ENCODE measurements around the gene TGFB2.

Gene TGFB2

GRCh38 chr1:218380125-218380977 lies 35.2 kb downstream of the TGFB2 start:
- H3K4me3 Mint-ChIP-seq = no peak overlapping the region
- DNase-seq = no peak

GRCh38 chr1:218382261-218382660 lies 37.1 kb downstream of the TGFB2 start:
- Mint-ChIP-seq H3K27me3 (ENCODE audit: low read depth, poor library complexity) (no peaks in the 10 kb centered on the region), H3K36me3 (ENCODE audit: low read depth) (peaks cover 5% of the 10 kb centered on the region), H3K9me3 (peaks cover 3% of the 10 kb centered on the region), H3K4me1 (peaks cover 10% of the 10 kb centered on the region), H3K27ac (no peak overlapping the region), H3K4me3 (no peak overlapping the region)
- no peak for DNase-seq
- no peak for TF ChIP-seq CTCF (IDR thresholded peaks at IDR 0.05)

More at GRCh38 chr1:218380125-218380977, 35.2 kb downstream of the TGFB2 start:
- no peak overlapping the region for H3K27ac Mint-ChIP-seq
- peaks cover 25% of the 10 kb centered on the region for H3K4me1 Mint-ChIP-seq
- no peaks in the 10 kb centered on the region for H3K27me3 Mint-ChIP-seq (ENCODE audit: low read depth, poor library complexity)
- peaks cover 3% of the 10 kb centered on the region for H3K9me3 Mint-ChIP-seq
- no peak for TF ChIP-seq CTCF (IDR thresholded peaks at IDR 0.05)
- H3K36me3 Mint-ChIP-seq (ENCODE audit: low read depth) = peaks cover 5% of the 10 kb centered on the region

- peaks cover 5% of the 10 kb centered on the region for H3K36me3 Mint-ChIP-seq (ENCODE audit: low read depth)
Measured at GRCh38 chr1:218383051-218383450, 37.9 kb downstream of the TGFB2 start.

GRCh38 chr1:218383681-218384080 lies 38.5 kb downstream of the TGFB2 start:
- Mint-ChIP-seq H3K27me3 (ENCODE audit: low read depth, poor library complexity) (no peaks in the 10 kb centered on the region), H3K9me3 (peaks cover 3% of the 10 kb centered on the region), H3K36me3 (ENCODE audit: low read depth) (peaks cover 5% of the 10 kb centered on the region), H3K4me3 (no peak overlapping the region), H3K4me1 (peaks cover 5% of the 10 kb centered on the region), H3K27ac (no peak overlapping the region)
- TF ChIP-seq CTCF (IDR thresholded peaks at IDR 0.05) = no peak
- no peak for DNase-seq

More at GRCh38 chr1:218383051-218383450, 37.9 kb downstream of the TGFB2 start:
- Mint-ChIP-seq H3K4me3 (no peak overlapping the region), H3K4me1 (peaks cover 5% of the 10 kb centered on the region), H3K27me3 (ENCODE audit: low read depth, poor library complexity) (no peaks in the 10 kb centered on the region), H3K9me3 (peaks cover 3% of the 10 kb centered on the region), H3K27ac (no peak overlapping the region)
- no peak for DNase-seq
- TF ChIP-seq CTCF (IDR thresholded peaks at IDR 0.05) = no peak

- Mint-ChIP-seq H3K27me3 (ENCODE audit: low read depth, poor library complexity) (no peaks in the 10 kb centered on the region), H3K27ac (no peak overlapping the region), H3K36me3 (ENCODE audit: low read depth) (peaks cover under 1% of the 10 kb centered on the region), H3K4me3 (no peak overlapping the region), H3K4me1 (peaks cover 5% of the 10 kb centered on the region), H3K9me3 (no peaks in the 10 kb centered on the region)
- no peak for TF ChIP-seq CTCF (IDR thresholded peaks at IDR 0.05)
- no peak for DNase-seq
Measured at GRCh38 chr1:218384581-218384993, 39.5 kb downstream of the TGFB2 start.

- no peak for DNase-seq
- Mint-ChIP-seq H3K4me1 (peaks cover 9% of the 10 kb centered on the region), H3K9me3 (peaks cover 4% of the 10 kb centered on the region), H3K36me3 (ENCODE audit: low read depth) (no peaks in the 10 kb centered on the region), H3K27me3 (ENCODE audit: low read depth, poor library complexity) (no peaks in the 10 kb centered on the region), H3K4me3 (no peak overlapping the region), H3K27ac (no peak overlapping the region)
- no peak for TF ChIP-seq CTCF (IDR thresholded peaks at IDR 0.05)
Measured at GRCh38 chr1:218388591-218388990, 43.5 kb downstream of the TGFB2 start.
